Epithelial cell of esophagus (primary cell): ENCODE results near the gene RIT2.

Experiments
- DNase-seq: peaks from one replicate; pipeline ENCODE4 v3.0.0; 2010; ENCODE audit warnings: low read depth
- H3K4me3 ChIP-seq: 2 replicates; pipeline ENCODE4 v1.5.1; 2011; ENCODE audit warnings: mild to moderate bottlenecking, low read length, control low read depth
- TF ChIP-seq, protein P1 (sequence below): IDR thresholded peaks from 2 replicates; pipeline ENCODE4 v1.5.1; 2011; ENCODE audit warnings: low read depth, mild to moderate bottlenecking, low read length, control low read depth, inconsistent platforms; ENCODE audit not compliant: insufficient read depth; ENCODE audit errors: missing control alignments

RIT2 gene

GRCh38 chr18:43129946-43130524 is 14.6 kb upstream of the RIT2 start:
- no peak overlapping the region for H3K4me3 ChIP-seq
- no peak for DNase-seq
- TF ChIP-seq, protein P1, sequence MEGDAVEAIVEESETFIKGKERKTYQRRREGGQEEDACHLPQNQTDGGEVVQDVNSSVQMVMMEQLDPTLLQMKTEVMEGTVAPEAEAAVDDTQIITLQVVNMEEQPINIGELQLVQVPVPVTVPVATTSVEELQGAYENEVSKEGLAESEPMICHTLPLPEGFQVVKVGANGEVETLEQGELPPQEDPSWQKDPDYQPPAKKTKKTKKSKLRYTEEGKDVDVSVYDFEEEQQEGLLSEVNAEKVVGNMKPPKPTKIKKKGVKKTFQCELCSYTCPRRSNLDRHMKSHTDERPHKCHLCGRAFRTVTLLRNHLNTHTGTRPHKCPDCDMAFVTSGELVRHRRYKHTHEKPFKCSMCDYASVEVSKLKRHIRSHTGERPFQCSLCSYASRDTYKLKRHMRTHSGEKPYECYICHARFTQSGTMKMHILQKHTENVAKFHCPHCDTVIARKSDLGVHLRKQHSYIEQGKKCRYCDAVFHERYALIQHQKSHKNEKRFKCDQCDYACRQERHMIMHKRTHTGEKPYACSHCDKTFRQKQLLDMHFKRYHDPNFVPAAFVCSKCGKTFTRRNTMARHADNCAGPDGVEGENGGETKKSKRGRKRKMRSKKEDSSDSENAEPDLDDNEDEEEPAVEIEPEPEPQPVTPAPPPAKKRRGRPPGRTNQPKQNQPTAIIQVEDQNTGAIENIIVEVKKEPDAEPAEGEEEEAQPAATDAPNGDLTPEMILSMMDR, result no peak

- H3K4me3 ChIP-seq, result no peak overlapping the region
- DNase-seq, result no peak
- TF ChIP-seq, protein P1, result no peak
Observed at GRCh38 chr18:43125471-43125870, 10.0 kb upstream of the RIT2 start.

DNA sequence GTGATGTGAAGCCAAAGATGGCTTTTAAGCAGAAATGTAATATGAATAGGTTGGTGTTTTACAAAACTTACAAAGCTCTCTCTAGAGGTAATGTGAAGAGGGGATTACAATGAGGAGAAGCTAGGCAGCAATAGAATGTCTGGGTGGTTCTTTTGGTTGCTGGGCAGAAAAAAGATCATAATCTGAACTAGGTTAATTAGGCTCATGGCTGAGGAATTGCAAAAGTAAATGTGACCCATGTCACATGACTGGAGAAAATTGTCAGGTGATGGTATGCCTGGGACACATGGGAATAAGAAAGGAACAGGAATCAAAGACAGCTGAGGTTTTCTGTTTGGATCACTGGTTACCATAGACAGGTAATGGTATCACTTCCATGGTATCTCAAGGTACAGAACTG is 7.5 kb upstream of the RIT2 start:
- TF ChIP-seq, protein P1, result no peak
- DNase-seq, result no peak
- H3K4me3 ChIP-seq, result no peak overlapping the region

- no peak for DNase-seq
- TF ChIP-seq, protein P1, result no peak
- no peak overlapping the region for H3K4me3 ChIP-seq
Observed at GRCh38 chr18:43116699-43117294, 1.3 kb upstream of the RIT2 start.

GRCh38 chr18:43113220-43113895 is 2.1 kb downstream of the RIT2 start:
- no peak for DNase-seq
- no peak overlapping the region for H3K4me3 ChIP-seq
- TF ChIP-seq, protein P1, result no peak

- DNase-seq, result no peak
- no peak overlapping the region for H3K4me3 ChIP-seq
- TF ChIP-seq, protein P1, result no peak
Observed at GRCh38 chr18:43108882-43109281, 6.6 kb downstream of the RIT2 start.
